Esophagus muscularis mucosa (tissue), 4 donors: ENCODE data around the gene GATA6. TPM values are rescaled to one million over a fixed set of nuclear protein-coding genes. Genes with fewer than 3 reads are reported as not detected.

Experiments used
- DNase-seq: peaks from one replicate; pipeline ENCODE4 v3.0.0-alpha.2; 2017; ENCODE audit errors: extremely low spot score
- H3K27ac ChIP-seq, 4 donors: fragments of 200-600 bp; sonication (generic); replicated peaks in 1 of 4; 1 replicate in 3 of 4; 2 replicates in 1 of 4; pipeline ENCODE4 v1.5.1; 2016 to 2019; ENCODE audit warnings: mild to moderate bottlenecking in 1 of 4
- H3K27me3 ChIP-seq, 4 donors: fragments of 200-600 bp; sonication (generic); one replicate each; pipeline versions ENCODE4 v1.5.1 to v1.6.0; 2016 to 2019
- H3K36me3 ChIP-seq, 4 donors: fragments of 200-600 bp; sonication (generic); one replicate each; pipeline ENCODE4 v1.5.1; 2016 to 2019
- H3K4me1 ChIP-seq, 4 donors: fragments of 200-600 bp; sonication (generic); one replicate each; pipeline ENCODE4 v1.5.1; 2016 to 2019
- H3K4me3 ChIP-seq, 4 donors: fragments of 200-600 bp; sonication (generic); 1 replicate in 2 of 4; 2 replicates in 2 of 4; pipeline ENCODE4 v1.5.1; 2016 to 2019; ENCODE audit warnings: mild to moderate bottlenecking in 4 of 4, moderate library complexity in 1 of 4
- H3K9me3 ChIP-seq, 4 donors: fragments of 200-600 bp; sonication (generic); 1 replicate in 3 of 4; 2 replicates in 1 of 4; pipeline ENCODE4 v1.5.1; 2016 to 2019
- CTCF ChIP-seq, 3 experiments: fragments of 200-600 bp in 2 of 3; fragments of 450-650 bp in 1 of 3; sonication (generic) in 2 of 3; IDR thresholded peaks; one replicate each; pipeline ENCODE4 v1.5.1; 2017 to 2019; ENCODE audit warnings: antibody characterized with exemption in 3 of 3, mild to moderate bottlenecking in 2 of 3, moderate library complexity in 1 of 3
- EP300 ChIP-seq: sonication (generic); formaldehyde crosslinking; IDR thresholded peaks from one replicate; pipeline ENCODE4 v1.6.1; 2017; ENCODE audit warnings: antibody characterized with exemption
- POLR2A ChIP-seq: fragments of 450-650 bp; IDR thresholded peaks from one replicate; pipeline ENCODE4 v1.6.1; 2017; ENCODE audit warnings: antibody characterized with exemption, moderate library complexity, mild to moderate bottlenecking, low read depth
- POLR2AphosphoS5 ChIP-seq, 2 donors: sonication (generic); formaldehyde crosslinking; IDR thresholded peaks; one replicate each; pipeline ENCODE4 v1.6.1; 2017; ENCODE audit warnings: antibody characterized with exemption in 2 of 2
- WGBS: methylation state at CpG from one replicate; pipeline ENCODE4 v1.1.5; 2018; 5-methylcytosine and 5-hydroxymethylcytosine counted together
- intact Hi-C: fragments of 100-400 bp; cut with DNase I; formaldehyde crosslinking; loops from one replicate; pipeline ENCODE4 v1.15.1; 2023
- total RNA-seq, 4 donors: library from RNA; depleted of rRNA; stranded (reverse); fragments of >200 nt; gene quantifications; one replicate each; pipeline versions ENCODE4 v1.1.0 to v1.2.1, GENCODE V29; 2016

GATA6 gene
- total RNA-seq, 4 donors from 2014 or later, result 6.6 to 35.5 (median 12.5) TPM

GRCh38 chr18:22173221-22173927 is 4.0 kb downstream of the GATA6 start:
- H3K27me3 ChIP-seq, result peaks cover 0 to 84% (median 5%) of the 10 kb centered on the region in 4 donors
- intact Hi-C loops, result loop anchor here (10.0 kb wide), 2 partner anchors 101 to 541 kb away; no protein-coding TSS in a partner anchor
- 75% methylated on average over 22 of the region's 22 CpGs for WGBS

GRCh38 chr18:22173928-22174301 is 4.5 kb downstream of the GATA6 start:
- H3K36me3 ChIP-seq, result peaks cover 0 to 33% (median 8%) of the 10 kb centered on the region in 4 donors
- peaks cover 1 to 54% (median 48%) of the 10 kb centered on the region in 4 donors for H3K4me1 ChIP-seq
- no peak for DNase-seq
- TF ChIP-seq EP300 (no peak), POLR2AphosphoS5 (IDR thresholded peaks at IDR 0.05) (no peak), CTCF (IDR thresholded peaks at IDR 0.05) (no peak), POLR2A (no peak)
- H3K27ac ChIP-seq, result no peak overlapping the region
- H3K27me3 ChIP-seq, result peaks cover 0 to 78% (median 2%) of the 10 kb centered on the region in 4 donors
- H3K9me3 ChIP-seq, result no peaks in the 10 kb centered on the region
- peak overlapping the region in 2 of 4 donors; percentile 6 to 84 for H3K4me3 ChIP-seq
- intact Hi-C loops, result loop anchor here (10.0 kb wide), 2 partner anchors 101 to 541 kb away; no protein-coding TSS in a partner anchor
- 69% methylated on average over 6 of the region's 6 CpGs for WGBS

More at GRCh38 chr18:22173221-22173927, 4.0 kb downstream of the GATA6 start:
- Histone ChIP-seq H3K4me1 (peaks cover 6 to 59% (median 53%) of the 10 kb centered on the region in 4 donors), H3K4me3 (peak overlapping the region in 3 of 4 donors; percentile 68 to 85 (median 84)), H3K9me3 (no peaks in the 10 kb centered on the region), H3K36me3 (peaks cover 0 to 30% (median 8%) of the 10 kb centered on the region in 4 donors), H3K27ac (peak overlapping the region in 1 of 4 donors; percentile 88)
- TF ChIP-seq POLR2AphosphoS5 (IDR thresholded peaks at IDR 0.05), result no peak
- no peak for TF ChIP-seq POLR2A
- no peak for TF ChIP-seq CTCF (IDR thresholded peaks at IDR 0.05)
- no peak for TF ChIP-seq EP300
- DNase-seq, result no peak

GRCh38 chr18:22174341-22175145 is 5.2 kb downstream of the GATA6 start:
- Histone ChIP-seq H3K27ac (no peak overlapping the region), H3K27me3 (peaks cover 0 to 72% (median 2%) of the 10 kb centered on the region in 4 donors), H3K4me3 (no peak overlapping the region), H3K4me1 (peaks cover 3 to 47% (median 41%) of the 10 kb centered on the region in 4 donors), H3K36me3 (peaks cover 0 to 39% (median 8%) of the 10 kb centered on the region in 4 donors), H3K9me3 (no peaks in the 10 kb centered on the region)
- 45% methylated on average over 6 of the region's 6 CpGs for whole genome bisulfite sequencing
- intact Hi-C loops, result loop anchor here (10.0 kb wide), 2 partner anchors 100 to 540 kb away; no protein-coding TSS in a partner anchor
- TF ChIP-seq POLR2A (no peak), POLR2AphosphoS5 (IDR thresholded peaks at IDR 0.05) (no peak), CTCF (IDR thresholded peaks at IDR 0.05) (no peak), EP300 (no peak)
- DNase-seq, result no peak

- intact Hi-C loops, result loop anchor here (10.0 kb wide), 2 partner anchors 99 to 539 kb away; no protein-coding TSS in a partner anchor
- no peak overlapping the region for H3K4me3 ChIP-seq
- no peak for DNase-seq
- peaks cover 4 to 40% (median 37%) of the 10 kb centered on the region in 4 donors for H3K4me1 ChIP-seq
- TF ChIP-seq CTCF (IDR thresholded peaks at IDR 0.05), result no peak
- TF ChIP-seq POLR2AphosphoS5 (IDR thresholded peaks at IDR 0.05), result no peak
- TF ChIP-seq POLR2A, result no peak
- no peak for TF ChIP-seq EP300
- H3K27ac ChIP-seq, result peak overlapping the region in 1 of 4 donors; percentile 10
- peaks cover 0 to 65% (median 2%) of the 10 kb centered on the region in 4 donors for H3K27me3 ChIP-seq
- 75% methylated on average over 4 of the region's 4 CpGs for WGBS
- H3K9me3 ChIP-seq, result no peaks in the 10 kb centered on the region
- H3K36me3 ChIP-seq, result peaks cover 0 to 40% (median 8%) of the 10 kb centered on the region in 4 donors
Observed at GRCh38 chr18:22175346-22175745, 6.0 kb downstream of the GATA6 start.
